GM21717 (cell line): ENCODE data around the gene DDX10.

Experiments used
- ATAC-seq: cut with Tn5 transposase; IDR thresholded peaks from one replicate; pipeline ENCODE4 v1.9.1; 2021; ENCODE audit warnings: mild to moderate bottlenecking, moderate library complexity; ENCODE audit not compliant: unreplicated experiment

Gene DDX10

GRCh38 chr11:108927791-108928545 lies 263.1 kb downstream of the DDX10 start:
- no peak for ATAC-seq

- no peak for ATAC-seq
Measured at GRCh38 chr11:108929241-108929640, 264.4 kb downstream of the DDX10 start.

DNA sequence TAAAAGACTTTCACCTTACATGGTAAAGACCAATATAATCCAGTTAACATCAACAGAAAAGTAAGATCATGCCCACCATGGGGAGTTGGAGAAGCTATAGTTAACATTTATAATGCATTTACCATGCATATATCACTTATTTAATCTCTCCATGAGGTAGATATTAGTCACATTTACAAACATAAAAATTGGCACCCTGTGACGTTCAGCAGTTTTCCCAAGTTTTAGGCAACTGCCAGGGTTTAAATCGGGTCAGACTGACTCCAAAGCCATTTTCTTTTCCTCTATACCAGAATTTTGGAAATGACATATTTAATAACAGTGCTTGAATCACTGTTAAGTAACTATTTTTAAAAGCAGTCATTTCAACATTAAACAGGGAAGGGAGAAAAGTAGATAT lies 266.3 kb downstream of the DDX10 start:
- no peak for ATAC-seq

DNA sequence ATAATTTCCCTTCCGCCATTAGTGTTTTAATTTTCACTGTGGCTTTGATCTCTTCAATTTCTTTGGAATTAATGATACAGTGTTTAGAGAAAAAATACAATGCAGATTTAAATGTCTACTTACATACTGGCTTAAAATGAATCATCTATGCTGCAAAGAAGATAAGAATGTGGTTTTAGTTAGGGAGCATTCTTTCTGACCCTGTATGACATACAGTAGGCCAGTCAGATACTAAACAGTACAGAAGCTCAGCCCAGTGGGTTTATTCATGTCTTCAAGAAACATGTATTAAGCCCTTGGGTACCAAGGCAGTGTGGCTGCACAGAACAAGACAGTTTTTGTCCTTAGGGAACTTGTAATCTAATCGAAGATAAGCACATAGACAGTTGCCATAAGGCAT lies 268.8 kb downstream of the DDX10 start:
- no peak for ATAC-seq

DNA sequence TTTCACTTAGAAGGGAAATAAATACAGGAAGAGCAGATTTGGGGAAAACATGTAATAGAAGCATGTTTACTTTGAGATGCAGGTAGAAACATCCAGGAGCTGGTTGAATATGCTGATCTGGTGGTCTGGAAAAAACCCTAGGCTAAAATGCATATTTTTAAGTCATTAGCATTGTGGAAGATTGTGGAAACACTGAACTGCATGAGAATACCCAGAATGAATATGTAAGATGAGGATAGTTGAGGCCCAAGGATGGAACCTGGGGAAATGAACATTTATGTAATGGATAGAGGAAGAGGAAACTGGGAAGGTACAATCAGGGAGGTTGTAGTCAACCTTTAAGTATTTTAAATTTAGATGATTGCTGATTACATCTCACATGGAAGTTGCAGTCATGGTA lies 269.4 kb downstream of the DDX10 start:
- no peak for ATAC-seq

DNA sequence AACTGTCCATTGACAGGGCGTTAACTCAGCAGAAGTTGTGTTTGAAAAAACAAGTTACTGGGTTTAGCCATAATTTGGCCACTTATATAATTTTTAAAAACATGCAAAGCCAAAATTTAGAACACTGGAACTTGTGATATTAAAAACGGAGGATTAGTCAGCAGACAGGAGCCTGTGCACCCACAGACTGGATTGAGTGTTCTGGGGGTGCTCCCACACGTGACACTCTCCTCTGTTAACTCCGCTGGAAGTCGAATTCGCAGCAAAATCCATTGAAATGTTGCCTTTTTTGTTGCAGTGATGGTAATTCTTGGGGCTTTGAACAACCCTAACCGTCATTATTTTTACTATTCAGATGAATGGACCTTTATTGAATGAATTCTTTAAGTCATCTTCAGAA lies 269.8 kb downstream of the DDX10 start:
- ATAC-seq = no peak

GRCh38 chr11:108937746-108938145 lies 272.9 kb downstream of the DDX10 start:
- ATAC-seq = no peak

DNA sequence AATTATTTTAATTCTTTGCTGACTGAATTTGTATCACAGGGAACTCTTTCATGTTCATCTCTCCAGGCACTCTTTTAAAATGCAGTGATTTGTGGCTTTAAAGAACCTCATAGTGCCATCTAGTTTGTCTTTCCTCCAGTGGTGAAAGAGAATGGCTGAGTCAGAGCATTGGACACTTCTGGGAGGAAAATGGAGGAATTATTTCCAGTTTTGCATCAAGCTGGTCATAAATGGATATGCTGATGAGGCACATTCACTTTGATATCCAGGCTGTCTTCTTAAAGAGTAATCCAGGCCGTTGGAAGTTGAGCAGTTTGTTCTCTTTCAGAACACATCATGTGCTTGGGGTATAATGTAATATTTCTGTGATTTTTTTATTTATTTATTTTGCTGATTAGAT lies 273.7 kb downstream of the DDX10 start:
- ATAC-seq = no peak

GRCh38 chr11:108939135-108939534 lies 274.3 kb downstream of the DDX10 start:
- no peak for ATAC-seq

GRCh38 chr11:108943853-108944252 lies 279.0 kb downstream of the DDX10 start:
- ATAC-seq = no peak

GRCh38 chr11:108944471-108945178 lies 279.8 kb downstream of the DDX10 start:
- ATAC-seq = no peak

GRCh38 chr11:108945341-108945740 lies 280.5 kb downstream of the DDX10 start:
- no peak for ATAC-seq

DNA sequence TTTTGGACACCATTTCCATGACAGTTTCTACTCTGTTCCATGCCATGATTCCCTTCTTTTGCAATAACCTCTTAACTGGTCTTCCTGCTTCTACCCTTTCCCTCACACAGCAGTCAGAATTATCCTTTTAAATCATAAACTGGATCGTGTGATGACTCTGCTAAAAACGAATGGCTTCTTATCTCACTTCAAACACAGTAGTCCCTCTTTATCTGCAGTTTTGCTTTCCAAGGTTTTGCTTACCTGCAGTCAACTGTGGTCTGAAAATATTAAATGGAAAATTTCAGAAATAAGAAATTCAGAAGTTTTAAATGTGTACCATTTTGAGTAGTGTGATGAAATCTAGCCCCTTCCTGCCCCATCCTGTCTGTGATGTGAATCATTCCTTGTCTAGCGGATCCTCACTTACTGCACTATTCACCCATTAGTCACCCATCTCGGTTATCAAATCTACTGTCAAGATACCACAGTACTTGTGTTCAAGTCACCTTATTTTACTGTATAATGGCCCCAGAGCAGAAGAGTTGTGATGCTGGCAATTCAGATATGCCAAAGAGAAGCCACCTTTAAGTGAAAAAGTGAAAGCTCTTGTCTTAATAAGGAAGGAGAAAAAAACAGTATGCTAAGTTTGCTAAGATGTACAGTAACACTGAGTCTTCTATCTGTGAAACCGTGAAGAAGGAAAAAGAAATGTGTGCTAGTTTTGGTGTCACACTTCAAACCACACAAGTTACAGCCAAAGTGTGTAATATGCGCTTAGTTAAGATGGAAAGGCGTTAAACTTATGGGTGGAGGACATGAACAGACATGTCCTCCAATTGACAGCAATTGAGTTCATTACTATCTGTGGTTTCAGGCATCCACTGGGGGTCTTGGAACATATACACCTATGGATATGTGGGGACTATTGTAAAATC lies 283.0 kb downstream of the DDX10 start:
- no peak for ATAC-seq

- ATAC-seq = peak; percentile 61
Measured at GRCh38 chr11:108958368-108959104, 293.7 kb downstream of the DDX10 start.

DNA sequence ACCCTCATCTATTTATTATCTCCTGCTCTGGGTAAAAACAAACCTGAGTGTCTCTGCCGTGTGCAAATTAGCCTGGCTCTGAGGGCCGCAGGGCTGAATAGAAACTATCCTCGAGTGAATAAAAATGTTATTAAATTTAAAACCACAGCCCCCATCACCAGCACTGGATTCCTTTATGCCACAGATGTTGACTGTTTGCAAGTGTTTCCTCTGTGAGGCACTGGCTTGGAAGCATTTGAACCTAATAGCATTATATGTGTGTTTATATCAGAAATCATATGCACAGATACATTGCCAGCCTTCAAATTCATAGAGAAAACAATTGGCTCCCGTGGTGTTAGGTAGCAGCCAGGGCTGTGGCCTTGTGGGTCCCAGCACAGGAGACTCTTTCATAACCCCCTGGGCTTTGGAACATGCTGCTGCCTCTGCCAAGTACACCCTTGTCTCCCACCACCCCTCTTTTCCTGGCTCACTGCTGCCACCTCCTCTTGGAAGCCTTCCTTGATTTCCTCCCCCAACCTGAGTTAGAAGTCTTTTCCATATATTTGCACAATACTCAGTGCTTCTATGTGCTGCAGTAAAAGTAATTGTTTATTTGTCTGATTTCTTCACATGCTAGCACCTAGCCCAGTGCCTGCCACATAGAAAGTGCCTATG lies 294.4 kb downstream of the DDX10 start:
- no peak for ATAC-seq

DNA sequence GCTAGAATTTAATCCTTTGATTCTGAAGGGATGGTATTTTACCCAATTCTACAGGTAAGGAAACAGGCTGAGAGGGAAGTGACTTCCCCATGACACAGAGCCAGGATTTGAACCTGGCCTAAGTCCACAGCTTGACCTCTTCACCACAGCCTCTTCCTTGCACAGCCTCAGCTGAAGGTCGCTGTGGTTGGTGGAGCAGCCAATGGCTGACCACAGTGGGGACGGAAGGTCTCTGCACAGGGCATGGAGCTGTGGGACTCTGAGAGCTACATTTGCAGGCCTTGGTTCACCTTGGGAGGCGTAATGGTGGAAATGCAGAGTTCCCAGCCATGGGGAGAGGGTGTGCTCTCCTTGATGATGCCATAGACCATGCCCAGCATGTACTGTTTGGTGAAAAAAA lies 295.0 kb downstream of the DDX10 start:
- ATAC-seq = no peak

GRCh38 chr11:108960501-108960900 lies 295.6 kb downstream of the DDX10 start:
- no peak for ATAC-seq

DNA sequence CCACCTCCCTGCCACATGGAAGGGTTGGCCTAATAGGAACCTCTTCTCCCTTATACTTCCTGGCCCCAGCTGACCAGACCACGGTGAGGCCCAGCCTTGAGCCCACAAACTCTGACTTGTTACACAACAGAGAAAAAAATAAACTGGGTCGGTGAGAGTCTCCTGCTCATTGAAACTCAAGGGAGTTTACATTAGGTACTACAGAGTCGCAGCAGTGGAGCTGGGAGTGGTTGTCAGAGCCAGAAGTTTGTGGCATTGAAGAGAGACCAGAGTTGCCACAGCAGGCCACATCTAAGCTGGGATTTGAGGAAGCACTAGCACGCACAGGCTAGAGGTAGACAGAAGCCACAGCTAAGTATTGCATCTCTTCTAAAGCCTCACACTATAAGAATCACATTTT lies 296.2 kb downstream of the DDX10 start:
- ATAC-seq = no peak

GRCh38 chr11:108963118-108963517 lies 298.2 kb downstream of the DDX10 start:
- no peak for ATAC-seq

GRCh38 chr11:108965306-108966001 lies 300.6 kb downstream of the DDX10 start:
- ATAC-seq = no peak
